Measurements from ENCODE around the gene RBM48.
"Not testable (repeated sequence)": the region's sequence is repeated elsewhere in the genome, so short reads cannot be mapped to it uniquely, and the experiment has no call there.

- TF ChIP-seq, protein P1, sequence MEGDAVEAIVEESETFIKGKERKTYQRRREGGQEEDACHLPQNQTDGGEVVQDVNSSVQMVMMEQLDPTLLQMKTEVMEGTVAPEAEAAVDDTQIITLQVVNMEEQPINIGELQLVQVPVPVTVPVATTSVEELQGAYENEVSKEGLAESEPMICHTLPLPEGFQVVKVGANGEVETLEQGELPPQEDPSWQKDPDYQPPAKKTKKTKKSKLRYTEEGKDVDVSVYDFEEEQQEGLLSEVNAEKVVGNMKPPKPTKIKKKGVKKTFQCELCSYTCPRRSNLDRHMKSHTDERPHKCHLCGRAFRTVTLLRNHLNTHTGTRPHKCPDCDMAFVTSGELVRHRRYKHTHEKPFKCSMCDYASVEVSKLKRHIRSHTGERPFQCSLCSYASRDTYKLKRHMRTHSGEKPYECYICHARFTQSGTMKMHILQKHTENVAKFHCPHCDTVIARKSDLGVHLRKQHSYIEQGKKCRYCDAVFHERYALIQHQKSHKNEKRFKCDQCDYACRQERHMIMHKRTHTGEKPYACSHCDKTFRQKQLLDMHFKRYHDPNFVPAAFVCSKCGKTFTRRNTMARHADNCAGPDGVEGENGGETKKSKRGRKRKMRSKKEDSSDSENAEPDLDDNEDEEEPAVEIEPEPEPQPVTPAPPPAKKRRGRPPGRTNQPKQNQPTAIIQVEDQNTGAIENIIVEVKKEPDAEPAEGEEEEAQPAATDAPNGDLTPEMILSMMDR (IDR thresholded peaks at IDR 0.05), result not testable (repeated sequence)
- TF ChIP-seq EZH2 (IDR thresholded peaks at IDR 0.05; ENCODE audit: borderline replicate concordance, insufficient read depth, low read depth, low read length, poor library complexity, severe bottlenecking), result not testable (repeated sequence)
These were observed 49.4 kb upstream of the RBM48 start for GRCh38 chr7:92479146-92479545.
